WTC11 (cell line): Measurements from ENCODE around the gene TADA2A. TPM values are rescaled to one million over a fixed set of nuclear protein-coding genes. Genes with fewer than 3 reads are reported as not detected.

Experiments
- ATAC-seq: fragments of 200-7000 bp; cut with Tn5 transposase; 2 replicates; pipeline ENCODE4 v1.10.0; 2021; ENCODE audit warnings: mild to moderate bottlenecking, moderate library complexity
- CTCF ChIA-PET: fragments of 300-600 bp; sonication (Branson Sonifier 250); formaldehyde crosslinking; loops from one replicate; lab custom pipeline; 2021; ENCODE audit warnings: antibody characterized with exemption; lab: Charles Lee
- POLR2A ChIA-PET: fragments of 350-600 bp; sonication (Branson Sonifier 250); formaldehyde crosslinking; loops from one replicate; lab custom pipeline; 2021; ENCODE audit warnings: antibody characterized with exemption; lab: Charles Lee
- DNase-seq: peaks from one replicate; pipeline ENCODE4 v3.0.0; 2021; ENCODE audit warnings: low spot score
- H3K27ac Mint-ChIP-seq: 2 replicates; pipeline ENCODE4 v1.8.0; 2021; ENCODE audit warnings: mixed read lengths
- H3K27me3 Mint-ChIP-seq: 2 replicates; pipeline ENCODE4 v1.8.0; 2021; ENCODE audit warnings: low read depth, mild to moderate bottlenecking, moderate library complexity, mixed read lengths
- H3K36me3 Mint-ChIP-seq: 2 replicates; pipeline ENCODE4 v1.8.0; 2021; ENCODE audit warnings: mixed read lengths
- H3K4me1 Mint-ChIP-seq: 2 replicates; pipeline ENCODE4 v1.8.0; 2022; ENCODE audit warnings: mixed read lengths
- H3K4me3 Mint-ChIP-seq: 2 replicates; pipeline ENCODE4 v1.8.0; 2021; ENCODE audit warnings: mild to moderate bottlenecking, moderate library complexity, mixed read lengths
- H3K9me3 Mint-ChIP-seq: 2 replicates; pipeline ENCODE4 v1.8.0; 2021; ENCODE audit warnings: mixed read lengths
- ATF3 ChIP-seq: sonication (generic); formaldehyde crosslinking; conservative IDR thresholded peaks from 2 replicates; pipeline ENCODE4 v1.8.1; 2022; ENCODE audit warnings: mild to moderate bottlenecking, missing genetic modification reagents
- CBFB ChIP-seq: sonication (generic); formaldehyde crosslinking; IDR thresholded peaks from 2 replicates; pipeline ENCODE4 v1.8.1; 2022; ENCODE audit warnings: mild to moderate bottlenecking, low read depth, missing genetic modification reagents
- ELF4 ChIP-seq: sonication (generic); formaldehyde crosslinking; IDR thresholded peaks from 2 replicates; pipeline ENCODE4 v1.8.1; 2022; ENCODE audit warnings: low read depth, mild to moderate bottlenecking, moderate library complexity, missing genetic modification reagents
- GABPB1 ChIP-seq: sonication (generic); formaldehyde crosslinking; IDR thresholded peaks from 2 replicates; pipeline ENCODE4 v1.8.1; 2023; ENCODE audit warnings: mild to moderate bottlenecking, missing genetic modification reagents
- GTF2I ChIP-seq: fragments of 250-450 bp; sonication (Bioruptor Pico); conservative IDR thresholded peaks from 2 replicates; pipeline ENCODE4 v1.4.0; 2021; ENCODE audit warnings: mild to moderate bottlenecking
- NFE2L1 ChIP-seq: sonication (generic); formaldehyde crosslinking; IDR thresholded peaks from 2 replicates; pipeline ENCODE4 v1.8.1; 2023; ENCODE audit warnings: missing genetic modification reagents
- OVOL2 ChIP-seq: fragments of 250-450 bp; sonication (Bioruptor Pico); IDR thresholded peaks from 2 replicates; pipeline ENCODE4 v1.9.0; 2021; ENCODE audit warnings: mild to moderate bottlenecking, borderline replicate concordance
- RORB ChIP-seq: fragments of 250-450 bp; sonication (Bioruptor Pico); IDR thresholded peaks from 2 replicates; pipeline ENCODE4 v1.9.0; 2021; ENCODE audit warnings: mild to moderate bottlenecking
- SOX15 ChIP-seq: fragments of 250-450 bp; sonication (Bioruptor Pico); IDR thresholded peaks from 2 replicates; pipeline ENCODE4 v1.9.0; 2021; ENCODE audit warnings: mild to moderate bottlenecking
- ZBTB21 ChIP-seq: sonication (generic); formaldehyde crosslinking; IDR thresholded peaks from 2 replicates; pipeline ENCODE4 v1.8.1; 2023; ENCODE audit warnings: mild to moderate bottlenecking, missing genetic modification reagents, borderline replicate concordance
- ZMAT4 ChIP-seq: fragments of 250-450 bp; sonication (Bioruptor Pico); IDR thresholded peaks from 2 replicates; pipeline ENCODE4 v1.9.0; 2021; ENCODE audit warnings: mild to moderate bottlenecking
- ZNF121 ChIP-seq: sonication (generic); formaldehyde crosslinking; IDR thresholded peaks from 2 replicates; pipeline ENCODE4 v1.8.0; 2023; ENCODE audit warnings: missing genetic modification reagents
- ZNF138 ChIP-seq: sonication (generic); formaldehyde crosslinking; conservative IDR thresholded peaks from 2 replicates; pipeline ENCODE4 v1.8.1; 2022; ENCODE audit warnings: mild to moderate bottlenecking, moderate library complexity, missing genetic modification reagents
- total RNA-seq: library from RNA; stranded (reverse); gene quantifications from 3 replicates; pipeline ENCODE4 v1.2.3, GENCODE V29; 2021
- TF ChIP-seq, protein P1 (sequence below): sonication (generic); formaldehyde crosslinking; IDR thresholded peaks from 2 replicates; pipeline ENCODE4 v1.8.1; 2022; ENCODE audit warnings: low read depth, mild to moderate bottlenecking, moderate library complexity, missing genetic modification reagents, borderline replicate concordance
- TF ChIP-seq, protein P2 (sequence below): sonication (generic); formaldehyde crosslinking; conservative IDR thresholded peaks from 2 replicates; pipeline ENCODE4 v1.8.1; 2023; ENCODE audit warnings: mild to moderate bottlenecking, low read depth, missing genetic modification reagents, moderate library complexity
- TF ChIP-seq, protein P3 (sequence below): sonication (generic); formaldehyde crosslinking; IDR thresholded peaks from 2 replicates; pipeline ENCODE4 v1.8.1; 2023; ENCODE audit warnings: mild to moderate bottlenecking, missing genetic modification reagents, borderline replicate concordance
- TF ChIP-seq, protein P4 (sequence below): sonication (generic); formaldehyde crosslinking; IDR thresholded peaks from 2 replicates; pipeline ENCODE4 v1.8.1; 2023; ENCODE audit warnings: mild to moderate bottlenecking, moderate library complexity, missing genetic modification reagents
- TF ChIP-seq, protein P5 (sequence below): sonication (generic); formaldehyde crosslinking; IDR thresholded peaks from 2 replicates; pipeline ENCODE4 v1.8.0; 2023; ENCODE audit warnings: missing genetic modification reagents
- TF ChIP-seq, protein P6 (sequence below): sonication (generic); formaldehyde crosslinking; IDR thresholded peaks from 2 replicates; pipeline ENCODE4 v1.8.1; 2023; ENCODE audit warnings: mild to moderate bottlenecking, missing genetic modification reagents

Gene TADA2A
- total RNA-seq, 1 experiment from 2014 or later: 16.5 TPM

DNA sequence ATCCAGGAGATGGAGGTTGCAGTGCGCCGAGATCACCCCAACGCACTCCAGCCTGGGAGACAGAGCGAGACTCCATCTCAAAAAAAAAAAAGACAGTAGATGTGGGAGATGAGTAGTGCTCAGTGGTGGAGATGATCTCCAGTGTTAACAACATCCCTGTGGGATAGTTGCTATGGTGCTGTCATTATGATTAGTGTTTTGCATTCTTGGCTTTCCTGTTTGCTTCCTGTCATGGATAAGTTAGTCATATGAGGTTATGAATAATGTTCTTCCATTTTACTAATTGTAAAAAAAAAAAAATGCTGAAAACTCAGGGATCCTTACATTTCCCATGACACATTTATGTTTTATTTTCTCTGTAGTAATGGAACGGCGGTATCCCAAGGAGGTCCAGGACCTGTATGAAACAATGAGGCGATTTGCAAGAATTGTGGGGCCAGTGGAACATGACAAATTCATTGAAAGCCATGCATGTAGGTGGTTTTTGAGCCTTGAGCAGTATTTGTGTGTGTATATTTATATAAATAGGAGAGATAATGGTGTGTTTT, 58.5 kb downstream of the TADA2A start:
- Mint-ChIP-seq H3K4me3 (no peak overlapping the region), H3K36me3 (peaks cover 14% of the 10 kb centered on the region), H3K9me3 (no peaks in the 10 kb centered on the region), H3K27me3 (no peaks in the 10 kb centered on the region), H3K27ac (no peak overlapping the region), H3K4me1 (no peaks in the 10 kb centered on the region)
- TF ChIP-seq ZNF121 (CRISPR knock-in tag) (no peak), ATF3 (CRISPR knock-in tag) (no peak), RORB (CRISPR knock-in tag) (no peak), NFE2L1 (CRISPR knock-in tag) (no peak), ELF4 (CRISPR knock-in tag) (no peak)
- TF ChIP-seq, protein P1, sequence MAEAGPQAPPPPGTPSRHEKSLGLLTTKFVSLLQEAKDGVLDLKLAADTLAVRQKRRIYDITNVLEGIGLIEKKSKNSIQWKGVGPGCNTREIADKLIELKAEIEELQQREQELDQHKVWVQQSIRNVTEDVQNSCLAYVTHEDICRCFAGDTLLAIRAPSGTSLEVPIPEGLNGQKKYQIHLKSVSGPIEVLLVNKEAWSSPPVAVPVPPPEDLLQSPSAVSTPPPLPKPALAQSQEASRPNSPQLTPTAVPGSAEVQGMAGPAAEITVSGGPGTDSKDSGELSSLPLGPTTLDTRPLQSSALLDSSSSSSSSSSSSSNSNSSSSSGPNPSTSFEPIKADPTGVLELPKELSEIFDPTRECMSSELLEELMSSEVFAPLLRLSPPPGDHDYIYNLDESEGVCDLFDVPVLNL (CRISPR knock-in tag): no peak
- CTCF ChIA-PET: interaction anchor here (1.2 kb wide), 1 partner anchor 27 kb away, joined by 5 read pairs; no protein-coding TSS in a partner anchor
- DNase-seq (no peak), ATAC-seq (no peak)
- POLR2A ChIA-PET: no interaction called here

DNA sequence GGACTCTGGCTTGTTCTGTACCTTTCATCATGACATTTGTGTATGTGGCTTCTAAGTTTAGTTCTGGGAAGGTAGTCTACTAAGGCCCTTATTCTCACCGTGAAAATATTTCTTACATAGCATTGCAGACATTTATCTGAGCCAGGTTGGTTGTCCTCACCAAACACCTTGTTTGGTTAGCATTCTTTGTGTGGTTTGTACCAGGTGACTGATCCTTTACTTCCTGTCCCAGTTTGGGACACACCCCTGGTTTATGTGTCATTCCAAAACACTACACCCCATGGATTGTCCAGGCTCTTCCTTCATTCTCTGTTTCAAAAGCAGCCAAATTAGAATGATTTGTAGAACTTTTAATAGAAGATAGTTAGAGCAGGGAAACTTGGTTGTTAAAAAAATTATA, 59.8 kb downstream of the TADA2A start:
- H3K36me3 Mint-ChIP-seq: peaks cover 25% of the 10 kb centered on the region
- no peak overlapping the region for H3K27ac Mint-ChIP-seq
- POLR2A ChIA-PET: no interaction called here
- CTCF ChIA-PET: no interaction called here
- H3K4me1 Mint-ChIP-seq: no peaks in the 10 kb centered on the region
- no peaks in the 10 kb centered on the region for H3K9me3 Mint-ChIP-seq
- no peak for DNase-seq
- H3K4me3 Mint-ChIP-seq: no peak overlapping the region
- no peaks in the 10 kb centered on the region for H3K27me3 Mint-ChIP-seq
- ATAC-seq: no peak
- TF ChIP-seq, protein P2, sequence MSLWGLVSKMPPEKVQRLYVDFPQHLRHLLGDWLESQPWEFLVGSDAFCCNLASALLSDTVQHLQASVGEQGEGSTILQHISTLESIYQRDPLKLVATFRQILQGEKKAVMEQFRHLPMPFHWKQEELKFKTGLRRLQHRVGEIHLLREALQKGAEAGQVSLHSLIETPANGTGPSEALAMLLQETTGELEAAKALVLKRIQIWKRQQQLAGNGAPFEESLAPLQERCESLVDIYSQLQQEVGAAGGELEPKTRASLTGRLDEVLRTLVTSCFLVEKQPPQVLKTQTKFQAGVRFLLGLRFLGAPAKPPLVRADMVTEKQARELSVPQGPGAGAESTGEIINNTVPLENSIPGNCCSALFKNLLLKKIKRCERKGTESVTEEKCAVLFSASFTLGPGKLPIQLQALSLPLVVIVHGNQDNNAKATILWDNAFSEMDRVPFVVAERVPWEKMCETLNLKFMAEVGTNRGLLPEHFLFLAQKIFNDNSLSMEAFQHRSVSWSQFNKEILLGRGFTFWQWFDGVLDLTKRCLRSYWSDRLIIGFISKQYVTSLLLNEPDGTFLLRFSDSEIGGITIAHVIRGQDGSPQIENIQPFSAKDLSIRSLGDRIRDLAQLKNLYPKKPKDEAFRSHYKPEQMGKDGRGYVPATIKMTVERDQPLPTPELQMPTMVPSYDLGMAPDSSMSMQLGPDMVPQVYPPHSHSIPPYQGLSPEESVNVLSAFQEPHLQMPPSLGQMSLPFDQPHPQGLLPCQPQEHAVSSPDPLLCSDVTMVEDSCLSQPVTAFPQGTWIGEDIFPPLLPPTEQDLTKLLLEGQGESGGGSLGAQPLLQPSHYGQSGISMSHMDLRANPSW: no peak
- TF ChIP-seq, protein P3, sequence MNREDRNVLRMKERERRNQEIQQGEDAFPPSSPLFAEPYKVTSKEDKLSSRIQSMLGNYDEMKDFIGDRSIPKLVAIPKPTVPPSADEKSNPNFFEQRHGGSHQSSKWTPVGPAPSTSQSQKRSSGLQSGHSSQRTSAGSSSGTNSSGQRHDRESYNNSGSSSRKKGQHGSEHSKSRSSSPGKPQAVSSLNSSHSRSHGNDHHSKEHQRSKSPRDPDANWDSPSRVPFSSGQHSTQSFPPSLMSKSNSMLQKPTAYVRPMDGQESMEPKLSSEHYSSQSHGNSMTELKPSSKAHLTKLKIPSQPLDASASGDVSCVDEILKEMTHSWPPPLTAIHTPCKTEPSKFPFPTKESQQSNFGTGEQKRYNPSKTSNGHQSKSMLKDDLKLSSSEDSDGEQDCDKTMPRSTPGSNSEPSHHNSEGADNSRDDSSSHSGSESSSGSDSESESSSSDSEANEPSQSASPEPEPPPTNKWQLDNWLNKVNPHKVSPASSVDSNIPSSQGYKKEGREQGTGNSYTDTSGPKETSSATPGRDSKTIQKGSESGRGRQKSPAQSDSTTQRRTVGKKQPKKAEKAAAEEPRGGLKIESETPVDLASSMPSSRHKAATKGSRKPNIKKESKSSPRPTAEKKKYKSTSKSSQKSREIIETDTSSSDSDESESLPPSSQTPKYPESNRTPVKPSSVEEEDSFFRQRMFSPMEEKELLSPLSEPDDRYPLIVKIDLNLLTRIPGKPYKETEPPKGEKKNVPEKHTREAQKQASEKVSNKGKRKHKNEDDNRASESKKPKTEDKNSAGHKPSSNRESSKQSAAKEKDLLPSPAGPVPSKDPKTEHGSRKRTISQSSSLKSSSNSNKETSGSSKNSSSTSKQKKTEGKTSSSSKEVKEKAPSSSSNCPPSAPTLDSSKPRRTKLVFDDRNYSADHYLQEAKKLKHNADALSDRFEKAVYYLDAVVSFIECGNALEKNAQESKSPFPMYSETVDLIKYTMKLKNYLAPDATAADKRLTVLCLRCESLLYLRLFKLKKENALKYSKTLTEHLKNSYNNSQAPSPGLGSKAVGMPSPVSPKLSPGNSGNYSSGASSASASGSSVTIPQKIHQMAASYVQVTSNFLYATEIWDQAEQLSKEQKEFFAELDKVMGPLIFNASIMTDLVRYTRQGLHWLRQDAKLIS (CRISPR knock-in tag): no peak
- TF ChIP-seq ZNF138 (no peak), OVOL2 (no peak), SOX15 (CRISPR knock-in tag) (no peak), ZMAT4 (CRISPR knock-in tag) (no peak), CBFB (CRISPR knock-in tag) (no peak), GTF2I (CRISPR knock-in tag) (no peak), GABPB1 (CRISPR knock-in tag) (no peak), ZNF121 (CRISPR knock-in tag) (no peak), ZBTB21 (no peak)
- TF ChIP-seq, protein P4, sequence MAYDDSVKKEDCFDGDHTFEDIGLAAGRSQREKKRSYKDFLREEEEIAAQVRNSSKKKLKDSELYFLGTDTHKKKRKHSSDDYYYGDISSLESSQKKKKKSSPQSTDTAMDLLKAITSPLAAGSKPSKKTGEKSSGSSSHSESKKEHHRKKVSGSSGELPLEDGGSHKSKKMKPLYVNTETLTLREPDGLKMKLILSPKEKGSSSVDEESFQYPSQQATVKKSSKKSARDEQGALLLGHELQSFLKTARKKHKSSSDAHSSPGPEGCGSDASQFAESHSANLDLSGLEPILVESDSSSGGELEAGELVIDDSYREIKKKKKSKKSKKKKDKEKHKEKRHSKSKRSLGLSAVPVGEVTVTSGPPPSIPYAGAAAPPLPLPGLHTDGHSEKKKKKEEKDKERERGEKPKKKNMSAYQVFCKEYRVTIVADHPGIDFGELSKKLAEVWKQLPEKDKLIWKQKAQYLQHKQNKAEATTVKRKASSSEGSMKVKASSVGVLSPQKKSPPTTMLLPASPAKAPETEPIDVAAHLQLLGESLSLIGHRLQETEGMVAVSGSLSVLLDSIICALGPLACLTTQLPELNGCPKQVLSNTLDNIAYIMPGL (CRISPR knock-in tag): no peak
- TF ChIP-seq, protein P1 (CRISPR knock-in tag): no peak
- TF ChIP-seq, protein P5, sequence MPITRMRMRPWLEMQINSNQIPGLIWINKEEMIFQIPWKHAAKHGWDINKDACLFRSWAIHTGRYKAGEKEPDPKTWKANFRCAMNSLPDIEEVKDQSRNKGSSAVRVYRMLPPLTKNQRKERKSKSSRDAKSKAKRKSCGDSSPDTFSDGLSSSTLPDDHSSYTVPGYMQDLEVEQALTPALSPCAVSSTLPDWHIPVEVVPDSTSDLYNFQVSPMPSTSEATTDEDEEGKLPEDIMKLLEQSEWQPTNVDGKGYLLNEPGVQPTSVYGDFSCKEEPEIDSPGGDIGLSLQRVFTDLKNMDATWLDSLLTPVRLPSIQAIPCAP (CRISPR knock-in tag): no peak
- TF ChIP-seq, protein P6, sequence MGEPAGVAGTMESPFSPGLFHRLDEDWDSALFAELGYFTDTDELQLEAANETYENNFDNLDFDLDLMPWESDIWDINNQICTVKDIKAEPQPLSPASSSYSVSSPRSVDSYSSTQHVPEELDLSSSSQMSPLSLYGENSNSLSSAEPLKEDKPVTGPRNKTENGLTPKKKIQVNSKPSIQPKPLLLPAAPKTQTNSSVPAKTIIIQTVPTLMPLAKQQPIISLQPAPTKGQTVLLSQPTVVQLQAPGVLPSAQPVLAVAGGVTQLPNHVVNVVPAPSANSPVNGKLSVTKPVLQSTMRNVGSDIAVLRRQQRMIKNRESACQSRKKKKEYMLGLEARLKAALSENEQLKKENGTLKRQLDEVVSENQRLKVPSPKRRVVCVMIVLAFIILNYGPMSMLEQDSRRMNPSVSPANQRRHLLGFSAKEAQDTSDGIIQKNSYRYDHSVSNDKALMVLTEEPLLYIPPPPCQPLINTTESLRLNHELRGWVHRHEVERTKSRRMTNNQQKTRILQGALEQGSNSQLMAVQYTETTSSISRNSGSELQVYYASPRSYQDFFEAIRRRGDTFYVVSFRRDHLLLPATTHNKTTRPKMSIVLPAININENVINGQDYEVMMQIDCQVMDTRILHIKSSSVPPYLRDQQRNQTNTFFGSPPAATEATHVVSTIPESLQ: no peak
